Upper lobe of left lung (tissue), 6 donors: ENCODE data around the gene DGLUCY. TPM values are rescaled to one million over a fixed set of nuclear protein-coding genes. Genes with fewer than 3 reads are reported as not detected.

ENCODE experiments used
- ATAC-seq, 2 donors: fragments of 200-7000 bp; cut with Tn5 transposase; one replicate each; pipeline ENCODE4 v1.9.1; 2022; ENCODE audit warnings: mild to moderate bottlenecking in 2 of 2, moderate library complexity in 2 of 2; ENCODE audit not compliant: low FRiP score in 2 of 2
- DNase-seq, 2 donors: peaks; one replicate each; pipeline ENCODE4 v3.0.0-alpha.2; 2019 to 2020
- H3K27ac ChIP-seq, 4 donors: fragments of 200-600 bp; sonication (generic); one replicate each; pipeline ENCODE4 v1.5.1; 2016 to 2019
- H3K27me3 ChIP-seq, 4 donors: fragments of 200-600 bp; sonication (generic); one replicate each; pipeline ENCODE4 v1.5.1; 2017 to 2019
- H3K36me3 ChIP-seq, 4 donors: fragments of 200-600 bp; sonication (generic); one replicate each; pipeline ENCODE4 v1.5.1; 2016 to 2019
- H3K4me1 ChIP-seq, 4 donors: fragments of 200-600 bp; sonication (generic); one replicate each; pipeline ENCODE4 v1.5.1; 2018 to 2019
- H3K4me3 ChIP-seq, 4 donors: fragments of 200-600 bp; sonication (generic); one replicate each; pipeline ENCODE4 v1.5.1; 2017 to 2019; ENCODE audit warnings: mild to moderate bottlenecking in 2 of 4, moderate library complexity in 1 of 4
- H3K9me3 ChIP-seq, 4 donors: fragments of 200-600 bp; sonication (generic); one replicate each; pipeline ENCODE4 v1.5.1; 2018 to 2019
- CTCF ChIP-seq, 6 experiments: fragments of 450-650 bp in 4 of 6; fragments of 200-600 bp in 2 of 6; sonication (generic) in 2 of 6; IDR thresholded peaks; one replicate each; pipeline ENCODE4 v1.5.1; 2016 to 2019; ENCODE audit warnings: antibody characterized with exemption in 6 of 6
- EP300 ChIP-seq, 4 donors: sonication (generic); formaldehyde crosslinking; IDR thresholded peaks; one replicate each; pipeline ENCODE4 v1.5.1; 2017; ENCODE audit warnings: antibody characterized with exemption in 4 of 4, control low read depth in 2 of 4
- POLR2A ChIP-seq, 4 donors: fragments of 450-650 bp; IDR thresholded peaks; one replicate each; pipeline ENCODE4 v1.5.1; 2016 to 2017; ENCODE audit warnings: antibody characterized with exemption in 4 of 4, mild to moderate bottlenecking in 2 of 4
- POLR2AphosphoS5 ChIP-seq, 2 donors: sonication (generic); formaldehyde crosslinking; IDR thresholded peaks; one replicate each; pipeline ENCODE4 v1.5.1; 2017; ENCODE audit warnings: antibody characterized with exemption in 2 of 2
- WGBS, 2 donors: methylation state at CpG; one replicate each; pipeline ENCODE4 v1.1.5; 2017 to 2018; 5-methylcytosine and 5-hydroxymethylcytosine counted together
- total RNA-seq, 6 donors: library from RNA; depleted of rRNA in 4 of 6; stranded (reverse); fragments of >200 nt in 4 of 6; gene quantifications; one replicate each; pipeline versions ENCODE4 v1.1.0 to v1.2.1, GENCODE V29; 2016 to 2021
- donor health status: DM: no; HTN: no; CAD: no; lungs with moderate emphysema.
- donor health status: DM: no; HTN: yes; CAD: no; lungs with severe emphysema.

DGLUCY gene
- total RNA-seq, 6 donors from 2014 or later = 54.7 to 141 (median 80.3) TPM

GRCh38 chr14:91114079-91115065 lies 499 bp downstream of the DGLUCY start:
- peak; percentile 87 to 91 for ATAC-seq
- no peak for TF ChIP-seq CTCF (IDR thresholded peaks at IDR 0.05)
- TF ChIP-seq EP300 (IDR thresholded peaks at IDR 0.05) = no peak
- TF ChIP-seq POLR2A (IDR thresholded peaks at IDR 0.05) = peak in 3 of 4 donors; percentile 32 to 62 (median 58)
- TF ChIP-seq POLR2AphosphoS5 (IDR thresholded peaks at IDR 0.05) = peak; percentile 52 to 81
- H3K4me3 ChIP-seq = peak overlapping the region; percentile 42 to 63 (median 58)

GRCh38 chr14:91115986-91116770 lies 2.3 kb downstream of the DGLUCY start:
- peaks cover 24 to 54% (median 38%) of the 10 kb centered on the region in 4 donors for H3K4me1 ChIP-seq
- DNase-seq = peak in 1 of 2 donors; percentile 36
- peak overlapping the region in 3 of 4 donors; percentile 58 to 63 (median 59) for H3K4me3 ChIP-seq
- ATAC-seq = no peak
- H3K9me3 ChIP-seq = no peaks in the 10 kb centered on the region
- no peaks in the 10 kb centered on the region for H3K27me3 ChIP-seq
- peak overlapping the region; percentile 91 to 96 (median 95) for H3K27ac ChIP-seq
- WGBS, 2 donors = 60 to 61% methylated on average over 5 of the region's 5 CpGs
- H3K36me3 ChIP-seq = peaks cover 0 to 7% (median 2%) of the 10 kb centered on the region in 4 donors
- TF ChIP-seq CTCF (IDR thresholded peaks at IDR 0.05) (no peak), EP300 (IDR thresholded peaks at IDR 0.05) (no peak), POLR2A (IDR thresholded peaks at IDR 0.05) (no peak), POLR2AphosphoS5 (IDR thresholded peaks at IDR 0.05) (no peak)

More at GRCh38 chr14:91114079-91115065, 499 bp downstream of the DGLUCY start:
- Histone ChIP-seq H3K36me3 (no peaks in the 10 kb centered on the region), H3K27ac (peak overlapping the region; percentile 91 to 96 (median 95)), H3K9me3 (no peaks in the 10 kb centered on the region), H3K27me3 (no peaks in the 10 kb centered on the region), H3K4me1 (peaks cover 28 to 53% (median 39%) of the 10 kb centered on the region in 4 donors)
- DNase-seq = peak in 1 of 2 donors; percentile 81
- WGBS, 2 donors = 2 to 6% methylated on average over 11 to 17 of the region's 18 CpGs

DNA sequence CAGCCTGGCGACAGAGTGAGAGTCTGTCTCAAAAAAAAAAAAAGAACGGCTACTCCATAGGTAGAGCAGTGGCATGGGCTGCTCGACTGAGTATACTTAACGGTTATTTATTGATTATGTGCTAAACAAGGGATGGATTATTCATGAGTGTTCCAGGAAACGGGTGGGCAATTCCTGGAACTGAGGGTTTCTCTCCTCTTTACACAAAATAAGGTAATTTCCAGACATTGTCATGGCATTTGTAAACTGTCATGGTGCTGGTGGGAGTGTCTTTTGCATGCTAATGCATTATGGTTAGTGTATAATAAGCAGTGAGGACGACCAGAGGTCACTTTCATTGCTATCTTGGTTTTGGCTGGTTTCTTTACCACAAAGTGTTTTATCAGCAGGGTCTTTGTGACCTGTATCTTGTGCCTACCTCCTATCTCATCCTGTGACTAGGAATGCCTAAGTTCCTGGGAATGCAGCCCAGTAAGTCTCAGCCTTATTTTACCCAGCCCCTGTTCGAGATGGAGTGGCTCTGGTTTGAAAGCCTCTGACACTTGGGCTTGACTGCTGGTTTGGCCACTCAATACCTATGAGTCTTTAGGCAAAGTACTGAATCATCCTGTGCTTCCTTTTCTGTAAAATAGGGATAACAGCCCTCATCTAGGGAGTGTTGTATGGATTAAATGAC lies 3.2 kb downstream of the DGLUCY start:
- Histone ChIP-seq H3K4me3 (peak overlapping the region in 1 of 4 donors; percentile 15), H3K36me3 (peaks cover 0 to 7% (median 2%) of the 10 kb centered on the region in 4 donors), H3K9me3 (no peaks in the 10 kb centered on the region), H3K27ac (peak overlapping the region; percentile 91 to 96 (median 95)), H3K4me1 (peaks cover 24 to 54% (median 38%) of the 10 kb centered on the region in 4 donors), H3K27me3 (no peaks in the 10 kb centered on the region)
- 58 to 63% methylated on average over 7 of the region's 7 CpGs for WGBS, 2 donors
- ATAC-seq = no peak
- DNase-seq = no peak
- no peak for TF ChIP-seq CTCF (IDR thresholded peaks at IDR 0.05)
- TF ChIP-seq EP300 (IDR thresholded peaks at IDR 0.05) = no peak
- no peak for TF ChIP-seq POLR2AphosphoS5 (IDR thresholded peaks at IDR 0.05)
- no peak for TF ChIP-seq POLR2A (IDR thresholded peaks at IDR 0.05)

GRCh38 chr14:91117960-91118359 lies 4.1 kb downstream of the DGLUCY start:
- ATAC-seq = no peak
- H3K4me1 ChIP-seq = peaks cover 24 to 56% (median 38%) of the 10 kb centered on the region in 4 donors
- 92 to 95% methylated on average over 5 of the region's 5 CpGs for WGBS, 2 donors
- H3K36me3 ChIP-seq = peaks cover 0 to 7% (median 2%) of the 10 kb centered on the region in 4 donors
- no peak overlapping the region for H3K4me3 ChIP-seq
- DNase-seq = no peak
- TF ChIP-seq EP300 (IDR thresholded peaks at IDR 0.05) = no peak
- TF ChIP-seq POLR2A (IDR thresholded peaks at IDR 0.05) = no peak
- no peak for TF ChIP-seq POLR2AphosphoS5 (IDR thresholded peaks at IDR 0.05)
- peak overlapping the region in 1 of 4 donors; percentile 96 for H3K27ac ChIP-seq
- H3K9me3 ChIP-seq = no peaks in the 10 kb centered on the region
- H3K27me3 ChIP-seq = no peaks in the 10 kb centered on the region
